Mucosa of descending colon (tissue), 3 donors: ENCODE results near the gene TIGD6. TPM values are rescaled to one million over a fixed set of nuclear protein-coding genes. Genes with fewer than 3 reads are reported as not detected.
A peak's percentile ranks its signal among the peaks of the same experiment; 100 is the strongest.

Experiments used
- ATAC-seq: fragments of 200-7000 bp; cut with Tn5 transposase; one replicate; pipeline ENCODE4 v1.9.1; 2020; ENCODE audit warnings: mild to moderate bottlenecking, moderate library complexity
- DNase-seq, 3 donors: peaks; one replicate each; pipeline ENCODE4 v3.0.0-alpha.2; 2020
- H3K36me3 ChIP-seq: fragments of 200-600 bp; one replicate; pipeline ENCODE4 v1.8.0; 2021; ENCODE audit warnings: low read depth, mild to moderate bottlenecking
- H3K4me1 ChIP-seq: fragments of 200-600 bp; one replicate; pipeline ENCODE4 v1.8.0; 2021; ENCODE audit warnings: low read depth, mild to moderate bottlenecking
- H3K4me3 ChIP-seq: fragments of 200-600 bp; one replicate; pipeline ENCODE4 v1.8.0; 2021; ENCODE audit warnings: mild to moderate bottlenecking
- H3K9me3 ChIP-seq: fragments of 200-600 bp; one replicate; pipeline ENCODE4 v1.8.0; 2021; ENCODE audit warnings: mild to moderate bottlenecking
- intact Hi-C, 2 donors: fragments of 100-400 bp; cut with DNase I in 1 of 2; cut with micrococcal nuclease in 1 of 2; formaldehyde crosslinking; loops; one replicate each; pipeline versions ENCODE4 v1.11.0 to v1.11.1; 2022; cut with DNase I, micrococcal nuclease
- total RNA-seq, 3 donors: library from RNA; stranded (reverse); fragmentation: NEBNext Ultra II Directional in 2 of 3; extraction: Animal tissue kit (Norgen Biotek cat#: 25700) in 2 of 3; gene quantifications; one replicate each; pipeline versions ENCODE4 v1.2.1 to v1.2.4, GENCODE V29; 2021 to 2023
- TF ChIP-seq, protein P1 (sequence below): fragments of 200-600 bp; IDR thresholded peaks from one replicate; pipeline ENCODE4 v1.8.0; 2022; ENCODE audit warnings: antibody characterized with exemption, mild to moderate bottlenecking
- donor health status: DM: no; HTN: no; CAD: no; lungs with moderate emphysema.
- donor health status: DM: no; HTN: no; CAD: no.
- donor health status: DM: no; HTN: yes; CAD: no.

TIGD6 gene
- total RNA-seq, 3 donors from 2014 or later, result 3.0 to 4.3 (median 4.2) TPM

DNA sequence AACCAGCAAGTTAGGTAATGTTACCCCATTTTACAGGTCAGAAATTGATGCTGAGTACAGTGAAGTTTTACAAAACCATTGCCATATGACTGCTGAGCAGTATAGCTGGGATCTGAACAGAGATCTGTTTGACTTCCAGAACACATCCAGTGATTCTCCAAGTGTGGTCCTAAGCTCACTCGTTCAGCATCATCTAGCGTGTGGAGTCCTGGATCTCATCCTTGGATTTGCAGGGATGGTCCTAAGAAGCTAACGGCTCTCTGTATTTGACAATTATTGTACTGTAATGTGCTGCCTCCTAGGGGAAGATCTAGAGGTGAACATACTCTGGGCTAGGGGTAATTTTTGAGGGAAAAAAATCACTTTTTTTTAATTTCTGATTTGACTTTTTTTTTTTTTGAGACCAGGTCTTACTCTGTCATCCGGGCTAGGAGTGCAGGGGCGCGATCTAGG is 38.5 kb downstream of the TIGD6 start:
- ATAC-seq, result no peak
- intact Hi-C loops, result loop anchor here in 1 of 2 donors (5.0 kb wide), 1 partner anchor 110 kb away; no protein-coding TSS in a partner anchor
- H3K9me3 ChIP-seq, result no peaks in the 10 kb centered on the region

DNA sequence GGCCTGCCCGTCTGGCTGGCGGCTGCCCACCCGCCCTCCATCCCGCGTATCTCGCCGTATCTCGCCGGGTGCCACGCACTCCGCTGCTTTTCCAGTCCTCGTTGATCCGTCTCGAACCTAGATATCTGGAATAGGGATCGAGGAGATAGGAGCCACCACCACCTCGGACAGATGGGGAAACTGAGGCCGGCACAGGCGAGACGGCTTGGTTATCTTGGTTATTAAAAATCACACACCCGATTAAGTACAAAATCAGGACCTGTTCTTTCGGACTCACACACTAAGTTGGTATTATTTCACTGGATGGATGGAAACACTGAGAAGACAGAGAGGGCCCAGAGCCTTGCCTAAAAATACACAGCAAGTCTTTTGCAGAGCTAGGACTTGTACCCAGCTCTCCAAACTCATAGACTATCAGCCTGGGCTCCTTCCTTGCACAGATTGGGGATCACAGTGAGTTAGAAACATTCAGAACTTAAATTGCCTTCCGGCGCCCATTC is 39.2 kb downstream of the TIGD6 start:
- peaks cover 24% of the 10 kb centered on the region for H3K4me1 ChIP-seq
- no peaks in the 10 kb centered on the region for H3K36me3 ChIP-seq
- intact Hi-C loops, result loop anchor here in 1 of 2 donors (5.0 kb wide), 1 partner anchor 109 kb away; no protein-coding TSS in a partner anchor
- no peaks in the 10 kb centered on the region for H3K9me3 ChIP-seq
- DNase-seq, result no peak
- TF ChIP-seq, protein P1, sequence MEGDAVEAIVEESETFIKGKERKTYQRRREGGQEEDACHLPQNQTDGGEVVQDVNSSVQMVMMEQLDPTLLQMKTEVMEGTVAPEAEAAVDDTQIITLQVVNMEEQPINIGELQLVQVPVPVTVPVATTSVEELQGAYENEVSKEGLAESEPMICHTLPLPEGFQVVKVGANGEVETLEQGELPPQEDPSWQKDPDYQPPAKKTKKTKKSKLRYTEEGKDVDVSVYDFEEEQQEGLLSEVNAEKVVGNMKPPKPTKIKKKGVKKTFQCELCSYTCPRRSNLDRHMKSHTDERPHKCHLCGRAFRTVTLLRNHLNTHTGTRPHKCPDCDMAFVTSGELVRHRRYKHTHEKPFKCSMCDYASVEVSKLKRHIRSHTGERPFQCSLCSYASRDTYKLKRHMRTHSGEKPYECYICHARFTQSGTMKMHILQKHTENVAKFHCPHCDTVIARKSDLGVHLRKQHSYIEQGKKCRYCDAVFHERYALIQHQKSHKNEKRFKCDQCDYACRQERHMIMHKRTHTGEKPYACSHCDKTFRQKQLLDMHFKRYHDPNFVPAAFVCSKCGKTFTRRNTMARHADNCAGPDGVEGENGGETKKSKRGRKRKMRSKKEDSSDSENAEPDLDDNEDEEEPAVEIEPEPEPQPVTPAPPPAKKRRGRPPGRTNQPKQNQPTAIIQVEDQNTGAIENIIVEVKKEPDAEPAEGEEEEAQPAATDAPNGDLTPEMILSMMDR, result no peak
- peak overlapping the region; percentile 53 for H3K4me3 ChIP-seq
- peak; percentile 2 for ATAC-seq

More for the DNA sequence above, 38.5 kb downstream of the TIGD6 start:
- DNase-seq, result no peak
- H3K4me1 ChIP-seq, result peaks cover 23% of the 10 kb centered on the region
- TF ChIP-seq, protein P1, result peak; percentile 13
- peak overlapping the region; percentile 53 for H3K4me3 ChIP-seq
- H3K36me3 ChIP-seq, result no peaks in the 10 kb centered on the region

DNA sequence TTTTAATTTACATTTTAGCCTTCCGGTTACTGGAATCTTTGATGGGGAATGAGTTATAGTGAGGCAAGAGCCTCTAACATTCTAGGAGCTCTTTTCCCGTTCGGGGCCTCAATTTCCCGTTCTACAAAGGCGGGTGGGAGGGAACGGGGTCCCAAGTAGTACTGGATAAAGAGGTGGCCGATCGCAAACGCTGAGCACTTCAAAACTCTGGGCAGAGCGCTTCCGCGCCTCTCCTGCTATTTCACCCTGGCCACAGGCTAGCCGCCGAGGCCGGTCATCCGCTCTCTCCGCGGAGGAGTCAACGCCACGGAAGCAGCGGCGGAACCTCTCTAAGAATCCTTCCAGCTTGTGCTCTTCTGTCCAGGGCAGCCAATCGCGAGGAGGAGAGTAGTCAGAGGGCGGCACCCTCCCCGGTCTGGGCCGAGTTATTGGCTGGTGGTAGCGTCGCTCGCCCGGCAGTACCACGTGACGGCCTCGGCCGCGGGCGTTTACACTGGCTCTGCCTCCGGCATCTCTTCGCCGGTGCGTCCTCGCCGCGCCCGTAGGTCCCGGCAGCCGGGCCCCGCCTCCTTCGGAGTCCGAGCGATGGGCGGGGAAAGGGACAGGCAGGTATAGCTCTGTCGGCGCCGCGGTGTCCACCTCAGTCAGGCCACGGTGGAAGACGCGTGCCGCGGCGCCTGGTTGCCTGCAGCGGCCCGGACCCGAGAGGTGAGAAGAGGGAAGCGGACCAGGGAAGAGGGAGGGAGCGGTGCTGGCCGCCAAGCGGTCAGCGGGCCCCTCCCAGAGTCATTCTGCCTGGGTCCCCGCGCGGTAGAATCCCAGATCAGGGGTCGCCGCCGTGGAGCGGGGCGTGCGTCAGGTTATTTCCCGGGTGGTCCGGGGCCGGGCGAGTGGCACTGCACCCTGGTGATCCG is 39.9 kb downstream of the TIGD6 start, which contains the start of gene SLC26A2:
TSS of gene SLC26A2 (plus strand) at position 487 of the 914 bp plus-strand sequence. CDS start 16,895 bp downstream, outside the sequence.
- intact Hi-C loops, result loop anchor here in 1 of 2 donors (5.0 kb wide), 1 partner anchor 108 kb away; no protein-coding TSS in a partner anchor
- DNase-seq (peak; percentile 98), ATAC-seq (peak; percentile 94)
- TF ChIP-seq, protein P1, result no peak
- Histone ChIP-seq H3K36me3 (no peaks in the 10 kb centered on the region), H3K4me3 (peak within 1 kb of the TSS; percentile 53), H3K4me1 (peaks cover 24% of the 10 kb centered on the region), H3K9me3 (no peaks in the 10 kb centered on the region)

DNA sequence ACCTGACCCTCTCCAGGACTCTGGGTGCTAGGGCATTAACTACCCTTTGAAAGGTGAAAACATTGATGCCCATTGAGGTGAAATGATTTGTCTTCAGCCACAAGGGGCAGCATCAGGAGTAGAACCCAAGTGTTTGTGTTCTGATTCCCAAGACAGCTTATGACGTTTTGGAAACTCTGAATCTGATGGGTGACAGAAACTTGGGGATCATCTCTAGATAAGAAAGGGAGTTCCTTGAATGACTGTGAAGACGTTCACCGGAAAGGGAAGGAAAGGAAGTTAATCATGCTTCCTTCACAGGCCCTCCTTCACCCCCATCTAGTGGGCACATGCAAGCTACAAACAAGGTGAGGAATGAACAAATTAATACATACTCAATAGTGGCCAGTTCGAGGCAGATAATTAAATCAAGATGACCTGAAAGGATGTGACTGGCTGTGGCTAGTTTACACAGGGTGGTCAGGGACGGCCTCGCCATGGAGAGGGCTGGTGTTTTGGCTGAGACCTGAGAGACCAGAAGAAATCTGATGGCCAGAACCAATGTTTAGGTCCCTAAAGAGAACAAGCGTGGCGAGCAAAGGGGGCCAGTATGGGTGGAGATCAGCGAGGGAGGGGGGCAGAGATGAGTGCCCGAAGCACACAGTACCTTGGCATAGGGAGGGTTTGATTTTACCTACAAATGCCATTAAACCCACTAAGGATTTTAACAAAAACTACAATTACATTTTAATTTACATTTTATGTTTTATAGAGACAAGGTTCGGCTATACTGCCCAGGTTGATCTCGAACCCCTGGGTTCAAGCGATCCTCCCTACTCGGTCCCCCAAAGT is 40.8 kb downstream of the TIGD6 start:
- peak in 1 of 3 donors; percentile 50 for DNase-seq

More for the DNA sequence above, 40.8 kb downstream of the TIGD6 start:
- H3K4me1 ChIP-seq, result peaks cover 24% of the 10 kb centered on the region
- intact Hi-C loops, result loop anchor here in 1 of 2 donors (5.0 kb wide), 1 partner anchor 107 kb away; no protein-coding TSS in a partner anchor
- TF ChIP-seq, protein P1, result no peak
- no peak overlapping the region for H3K4me3 ChIP-seq
- H3K9me3 ChIP-seq, result no peaks in the 10 kb centered on the region
- H3K36me3 ChIP-seq, result no peaks in the 10 kb centered on the region
- ATAC-seq, result peak; percentile 1
